Nucleus accumbens (tissue), 56 donors: ENCODE data around the gene DENND1B.
"Not testable (repeated sequence)": the region's sequence is repeated elsewhere in the genome, so short reads cannot be mapped to it uniquely, and the experiment has no call there.

Experiments
- DNase-seq, 56 donors: peaks; one replicate each; lab custom pipeline; 2025; lab: John Stamatoyannopoulos, UW

DENND1B gene

GRCh38 chr1:197787056-197787455, 11.8 kb upstream of the DENND1B start:
- no peak for DNase-seq

- DNase-seq = no peak
Measured at GRCh38 chr1:197786280-197786679, 11.0 kb upstream of the DENND1B start.

- no peak for DNase-seq
Measured at GRCh38 chr1:197783510-197783948, 8.2 kb upstream of the DENND1B start.

GRCh38 chr1:197782722-197783360, 7.6 kb upstream of the DENND1B start:
- no peak for DNase-seq

GRCh38 chr1:197781968-197782721, 6.9 kb upstream of the DENND1B start:
- DNase-seq = no peak

GRCh38 chr1:197779921-197780320, 4.6 kb upstream of the DENND1B start:
- no peak for DNase-seq

GRCh38 chr1:197778366-197778945, 3.2 kb upstream of the DENND1B start:
- no peak for DNase-seq

- no peak for DNase-seq
Measured at GRCh38 chr1:197776351-197777105, 1.2 kb upstream of the DENND1B start.

- peak in 25 of 56 donors; percentile 7 to 82 (median 32) for DNase-seq
Measured at GRCh38 chr1:197774466-197775281, 606 bp downstream of the DENND1B start.

- no peak for DNase-seq
Measured at GRCh38 chr1:197773856-197774255, 1.4 kb downstream of the DENND1B start.

GRCh38 chr1:197771904-197772556, 3.2 kb downstream of the DENND1B start:
- DNase-seq = no peak

- DNase-seq = no peak
Measured at GRCh38 chr1:197771386-197771785, 3.9 kb downstream of the DENND1B start.

- no peak for DNase-seq
Measured at GRCh38 chr1:197770243-197770642, 5.0 kb downstream of the DENND1B start.

GRCh38 chr1:197769287-197769686, 6.0 kb downstream of the DENND1B start:
- no peak for DNase-seq

- no peak for DNase-seq
Measured at GRCh38 chr1:197768014-197768805, 7.1 kb downstream of the DENND1B start.

- no peak for DNase-seq
Measured at GRCh38 chr1:197763769-197764168, 11.5 kb downstream of the DENND1B start.

GRCh38 chr1:197763307-197763706, 12.0 kb downstream of the DENND1B start:
- no peak for DNase-seq

- DNase-seq = no peak
Measured at GRCh38 chr1:197761654-197762053, 13.6 kb downstream of the DENND1B start.

GRCh38 chr1:197755553-197755952, 19.7 kb downstream of the DENND1B start:
- DNase-seq = not testable (repeated sequence)
